ENCODE data around the gene LTBP1. TPM values are rescaled to one million over a fixed set of nuclear protein-coding genes. Genes with fewer than 3 reads are reported as not detected.

LTBP1 gene
- total and polyA plus RNA-seq, 5 donors from 2014 or later = 3.7 TPM; not detected in 4

DNA sequence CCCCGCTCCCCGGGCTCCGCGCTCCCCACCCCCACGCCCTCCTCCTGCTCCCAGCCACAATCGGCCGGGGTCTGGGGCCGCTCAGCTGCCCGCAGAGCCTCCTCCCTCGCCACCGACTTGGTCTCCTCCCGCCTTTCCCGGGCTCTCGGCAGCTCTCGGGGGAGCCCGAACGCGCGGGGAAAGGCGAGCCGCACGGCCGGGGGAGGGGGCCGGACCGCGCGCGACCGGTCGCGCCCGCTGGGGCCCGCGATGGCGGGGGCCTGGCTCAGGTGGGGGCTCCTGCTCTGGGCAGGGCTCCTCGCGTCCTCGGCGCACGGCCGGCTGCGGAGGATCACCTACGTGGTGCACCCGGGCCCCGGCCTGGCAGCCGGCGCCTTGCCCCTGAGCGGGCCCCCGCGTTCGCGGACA is 327 bp downstream of the LTBP1 start:
- H3K27me3 ChIP-seq (ENCODE audit: control insufficient read depth, insufficient read depth, low read length) = peaks cover 12% of the 10 kb centered on the region
- H3K9me3 ChIP-seq (ENCODE audit: control insufficient read depth in 2 of 2, low read length in 2 of 2) = no peaks in the 10 kb centered on the region
- DNase-seq (no peak), ATAC-seq (ENCODE audit: low read depth in 2 of 2) (no peak)
- Mint-ChIP-seq H3K27me3 (peaks cover 33% of the 10 kb centered on the region), H3K9me3 (peaks cover 0 to 3% (median 0%) of the 10 kb centered on the region in 7 donors), H3K4me3 (no peak overlapping the region), H3K27ac (no peak overlapping the region), H3K4me1 (peaks cover 0 to 13% (median 4%) of the 10 kb centered on the region in 4 donors), H3K36me3 (no peaks in the 10 kb centered on the region)
- peaks cover 6% of the 10 kb centered on the region for H3K4me1 ChIP-seq (ENCODE audit: control insufficient read depth, insufficient read depth, low read length, poor library complexity, severe bottlenecking)
- H3K4me3 ChIP-seq (ENCODE audit: low read depth, low read length) = no peak overlapping the region
- H3K36me3 ChIP-seq (ENCODE audit: control insufficient read depth, insufficient read depth, low read length) = no peaks in the 10 kb centered on the region
- no peak overlapping the region for H3K27ac ChIP-seq (ENCODE audit: insufficient read depth, low read length, poor library complexity, severe bottlenecking)

DNA sequence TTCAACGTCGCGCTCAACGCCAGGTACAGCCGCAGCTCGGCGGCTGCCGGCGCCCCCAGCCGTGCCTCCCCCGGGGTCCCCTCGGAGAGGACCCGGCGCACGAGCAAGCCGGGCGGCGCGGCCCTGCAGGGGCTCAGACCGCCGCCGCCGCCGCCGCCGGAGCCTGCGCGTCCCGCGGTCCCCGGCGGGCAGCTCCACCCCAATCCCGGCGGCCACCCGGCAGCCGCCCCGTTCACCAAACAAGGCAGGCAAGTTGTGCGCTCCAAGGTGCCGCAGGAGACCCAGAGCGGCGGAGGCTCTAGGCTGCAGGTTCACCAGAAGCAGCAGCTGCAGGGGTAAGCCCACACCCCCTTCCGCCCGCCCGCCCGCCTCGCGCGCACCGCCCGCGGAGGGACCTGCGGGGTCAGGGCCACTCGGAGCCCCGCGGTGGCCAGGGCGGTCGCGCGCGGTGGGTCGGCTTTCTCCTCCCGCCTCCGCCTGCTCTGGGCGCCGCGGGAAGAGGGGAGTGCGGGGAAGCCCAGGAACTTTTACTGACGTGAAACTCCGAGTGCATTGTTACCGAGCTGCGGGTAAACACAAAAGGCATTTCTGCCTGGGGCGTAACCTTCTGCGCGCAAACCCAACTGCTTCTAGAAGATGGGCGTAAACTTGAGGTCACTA is 861 bp downstream of the LTBP1 start:
- H3K36me3 Mint-ChIP-seq = no peaks in the 10 kb centered on the region
- H3K9me3 ChIP-seq (ENCODE audit: control insufficient read depth in 2 of 2, low read length in 2 of 2) = no peaks in the 10 kb centered on the region
- DNase-seq = peak in 1 of 3 donors; percentile 42
- H3K9me3 Mint-ChIP-seq = no peaks in the 10 kb centered on the region
- H3K4me1 Mint-ChIP-seq = peaks cover 0 to 13% (median 4%) of the 10 kb centered on the region in 4 donors
- H3K27ac ChIP-seq (ENCODE audit: insufficient read depth, low read length, poor library complexity, severe bottlenecking) = no peak overlapping the region
- H3K27ac Mint-ChIP-seq = no peak overlapping the region
- ATAC-seq (ENCODE audit: low read depth in 2 of 2) = peak; percentile 35
- H3K27me3 Mint-ChIP-seq = peaks cover 37% of the 10 kb centered on the region
- H3K36me3 ChIP-seq (ENCODE audit: control insufficient read depth, insufficient read depth, low read length) = no peaks in the 10 kb centered on the region
- H3K27me3 ChIP-seq (ENCODE audit: control insufficient read depth, insufficient read depth, low read length) = peaks cover 14% of the 10 kb centered on the region
- H3K4me3 Mint-ChIP-seq = peak overlapping the region in 3 of 4 donors; percentile 65 to 89 (median 78)
- H3K4me1 ChIP-seq (ENCODE audit: control insufficient read depth, insufficient read depth, low read length, poor library complexity, severe bottlenecking) = peaks cover 6% of the 10 kb centered on the region
- no peak overlapping the region for H3K4me3 ChIP-seq (ENCODE audit: low read depth, low read length)

DNA sequence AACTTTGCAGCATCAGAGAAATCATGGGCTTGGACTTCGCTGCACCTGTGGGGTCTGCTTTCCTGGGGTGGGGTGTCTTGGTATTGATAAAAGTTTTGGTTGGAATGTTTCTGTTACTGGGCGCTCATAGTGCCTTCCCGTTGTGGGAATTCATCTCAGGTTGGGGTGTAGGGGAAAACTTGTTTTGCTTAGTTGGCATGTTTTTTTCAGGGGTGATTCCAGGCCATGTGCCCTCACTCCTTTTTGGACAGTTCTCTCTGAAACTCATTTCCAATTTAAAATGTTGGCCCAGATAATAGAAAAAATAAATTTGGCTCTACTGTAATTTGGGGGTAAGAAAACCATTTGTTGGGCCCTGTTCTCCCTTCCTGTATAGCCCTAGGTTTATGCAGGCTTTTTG is 1.5 kb downstream of the LTBP1 start:
- Mint-ChIP-seq H3K9me3 (no peaks in the 10 kb centered on the region), H3K27ac (no peak overlapping the region), H3K4me3 (peak overlapping the region; percentile 33 to 89 (median 78)), H3K27me3 (peaks cover 36% of the 10 kb centered on the region), H3K36me3 (no peaks in the 10 kb centered on the region), H3K4me1 (peaks cover 0 to 13% (median 4%) of the 10 kb centered on the region in 4 donors)
- Histone ChIP-seq H3K4me3 (ENCODE audit: low read depth, low read length) (no peak overlapping the region), H3K27me3 (ENCODE audit: control insufficient read depth, insufficient read depth, low read length) (peaks cover 14% of the 10 kb centered on the region), H3K4me1 (ENCODE audit: control insufficient read depth, insufficient read depth, low read length, poor library complexity, severe bottlenecking) (peaks cover 6% of the 10 kb centered on the region), H3K36me3 (ENCODE audit: control insufficient read depth, insufficient read depth, low read length) (no peaks in the 10 kb centered on the region), H3K27ac (ENCODE audit: insufficient read depth, low read length, poor library complexity, severe bottlenecking) (no peak overlapping the region), H3K9me3 (ENCODE audit: control insufficient read depth in 2 of 2, low read length in 2 of 2) (no peaks in the 10 kb centered on the region)
- ATAC-seq (ENCODE audit: low read depth in 2 of 2) (no peak), DNase-seq (no peak)

DNA sequence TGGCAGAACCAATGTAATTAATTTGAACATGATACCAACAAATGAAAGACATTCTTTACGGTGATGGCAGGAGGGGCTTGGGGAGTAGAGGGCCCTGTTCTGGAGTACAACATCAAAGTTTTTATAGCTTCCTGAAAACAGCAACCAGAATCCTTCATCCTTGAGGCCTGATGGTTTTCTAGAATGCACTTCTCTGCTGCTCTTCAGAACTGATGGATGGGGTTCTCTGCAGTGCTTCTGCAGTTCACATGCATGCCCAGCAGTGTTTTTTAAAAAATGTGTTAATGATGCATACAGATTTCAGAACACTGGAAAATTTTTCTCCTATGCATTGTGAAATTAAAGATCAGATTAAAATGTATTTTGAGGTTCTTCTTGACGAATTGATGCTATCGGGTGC is 2.5 kb downstream of the LTBP1 start:
- H3K27ac Mint-ChIP-seq = no peak overlapping the region
- H3K27ac ChIP-seq (ENCODE audit: insufficient read depth, low read length, poor library complexity, severe bottlenecking) = no peak overlapping the region
- H3K36me3 Mint-ChIP-seq = no peaks in the 10 kb centered on the region
- peaks cover 6% of the 10 kb centered on the region for H3K4me1 ChIP-seq (ENCODE audit: control insufficient read depth, insufficient read depth, low read length, poor library complexity, severe bottlenecking)
- H3K9me3 ChIP-seq (ENCODE audit: control insufficient read depth in 2 of 2, low read length in 2 of 2) = no peaks in the 10 kb centered on the region
- H3K27me3 Mint-ChIP-seq = peaks cover 37% of the 10 kb centered on the region
- H3K27me3 ChIP-seq (ENCODE audit: control insufficient read depth, insufficient read depth, low read length) = peaks cover 14% of the 10 kb centered on the region
- peaks cover 0 to 13% (median 4%) of the 10 kb centered on the region in 4 donors for H3K4me1 Mint-ChIP-seq
- peak overlapping the region in 2 of 4 donors; percentile 56 to 79 for H3K4me3 Mint-ChIP-seq
- DNase-seq (no peak), ATAC-seq (ENCODE audit: low read depth in 2 of 2) (no peak)
- no peaks in the 10 kb centered on the region for H3K9me3 Mint-ChIP-seq
- H3K4me3 ChIP-seq (ENCODE audit: low read depth, low read length) = no peak overlapping the region
- no peaks in the 10 kb centered on the region for H3K36me3 ChIP-seq (ENCODE audit: control insufficient read depth, insufficient read depth, low read length)

DNA sequence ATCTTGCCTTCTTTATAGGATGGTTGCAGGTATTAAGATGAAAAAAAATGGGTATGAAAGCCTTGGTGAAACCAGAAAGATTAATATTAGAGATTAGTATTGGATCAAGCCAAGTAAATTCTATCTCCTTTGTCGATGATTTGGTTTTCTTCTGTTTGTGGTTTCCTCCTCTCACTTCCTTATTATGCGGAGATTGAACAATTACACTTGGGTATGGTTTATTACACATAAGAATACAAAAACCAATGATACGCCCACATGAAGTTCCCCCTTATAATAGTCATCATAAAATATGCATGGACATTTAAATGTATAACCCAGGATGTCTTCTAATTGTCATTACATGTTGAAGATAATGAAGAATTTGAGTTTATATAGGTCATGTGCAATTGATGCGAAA is 4.9 kb downstream of the LTBP1 start:
- H3K4me1 Mint-ChIP-seq = peaks cover 0 to 13% (median 4%) of the 10 kb centered on the region in 4 donors
- H3K27ac Mint-ChIP-seq = no peak overlapping the region
- no peaks in the 10 kb centered on the region for H3K9me3 Mint-ChIP-seq
- no peak overlapping the region for H3K4me3 ChIP-seq (ENCODE audit: low read depth, low read length)
- H3K27ac ChIP-seq (ENCODE audit: insufficient read depth, low read length, poor library complexity, severe bottlenecking) = no peak overlapping the region
- H3K27me3 Mint-ChIP-seq = peaks cover 34% of the 10 kb centered on the region
- ATAC-seq (ENCODE audit: low read depth in 2 of 2) (no peak), DNase-seq (no peak)
- H3K36me3 Mint-ChIP-seq = no peaks in the 10 kb centered on the region
- no peaks in the 10 kb centered on the region for H3K36me3 ChIP-seq (ENCODE audit: control insufficient read depth, insufficient read depth, low read length)
- no peak overlapping the region for H3K4me3 Mint-ChIP-seq
- peaks cover 15% of the 10 kb centered on the region for H3K27me3 ChIP-seq (ENCODE audit: control insufficient read depth, insufficient read depth, low read length)
- peaks cover 3% of the 10 kb centered on the region for H3K4me1 ChIP-seq (ENCODE audit: control insufficient read depth, insufficient read depth, low read length, poor library complexity, severe bottlenecking)
- H3K9me3 ChIP-seq (ENCODE audit: control insufficient read depth in 2 of 2, low read length in 2 of 2) = no peaks in the 10 kb centered on the region

DNA sequence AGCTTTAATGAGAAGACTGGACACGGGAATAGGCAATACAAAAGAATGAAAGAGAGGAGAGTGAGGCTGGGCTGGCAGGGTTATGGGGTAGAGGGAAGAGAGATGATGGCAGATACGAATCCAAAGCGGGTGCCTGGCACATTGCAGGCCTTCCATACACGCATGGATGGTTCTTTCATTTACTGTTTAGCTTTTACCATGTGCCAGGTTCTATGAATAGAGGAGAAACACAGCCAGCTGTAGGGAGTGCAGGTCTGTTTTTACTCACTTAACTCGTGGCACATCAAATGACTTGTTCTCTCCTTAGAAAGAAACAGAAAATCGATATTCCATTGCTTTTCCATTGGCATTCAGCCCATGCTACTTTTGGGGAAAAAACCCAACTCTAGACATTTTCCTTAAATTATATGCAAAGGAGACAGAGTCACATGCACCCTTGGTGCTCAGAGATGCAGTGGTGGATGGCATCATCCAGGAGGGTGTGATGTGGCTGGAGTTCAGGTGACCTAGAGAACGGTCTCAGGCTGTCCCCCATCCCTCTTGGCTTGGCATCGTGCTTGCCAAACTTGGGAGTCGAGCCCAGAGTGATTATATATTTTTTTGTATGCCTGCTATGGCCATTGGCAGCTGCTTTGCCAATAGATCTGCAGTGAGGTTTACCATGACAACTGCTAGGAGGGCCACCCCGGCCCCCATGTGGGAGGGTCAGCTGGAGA is 6.2 kb downstream of the LTBP1 start:
- Histone ChIP-seq H3K4me1 (ENCODE audit: control insufficient read depth, insufficient read depth, low read length, poor library complexity, severe bottlenecking) (no peaks in the 10 kb centered on the region), H3K9me3 (ENCODE audit: control insufficient read depth in 2 of 2, low read length in 2 of 2) (no peaks in the 10 kb centered on the region), H3K4me3 (ENCODE audit: low read depth, low read length) (no peak overlapping the region), H3K27me3 (ENCODE audit: control insufficient read depth, insufficient read depth, low read length) (peaks cover 15% of the 10 kb centered on the region), H3K27ac (ENCODE audit: insufficient read depth, low read length, poor library complexity, severe bottlenecking) (no peak overlapping the region), H3K36me3 (ENCODE audit: control insufficient read depth, insufficient read depth, low read length) (no peaks in the 10 kb centered on the region)
- Mint-ChIP-seq H3K27me3 (peaks cover 34% of the 10 kb centered on the region), H3K4me1 (peaks cover 0 to 13% (median 3%) of the 10 kb centered on the region in 4 donors), H3K36me3 (no peaks in the 10 kb centered on the region), H3K9me3 (no peaks in the 10 kb centered on the region), H3K4me3 (no peak overlapping the region), H3K27ac (no peak overlapping the region)
- ATAC-seq (ENCODE audit: low read depth in 2 of 2) (no peak), DNase-seq (no peak)

DNA sequence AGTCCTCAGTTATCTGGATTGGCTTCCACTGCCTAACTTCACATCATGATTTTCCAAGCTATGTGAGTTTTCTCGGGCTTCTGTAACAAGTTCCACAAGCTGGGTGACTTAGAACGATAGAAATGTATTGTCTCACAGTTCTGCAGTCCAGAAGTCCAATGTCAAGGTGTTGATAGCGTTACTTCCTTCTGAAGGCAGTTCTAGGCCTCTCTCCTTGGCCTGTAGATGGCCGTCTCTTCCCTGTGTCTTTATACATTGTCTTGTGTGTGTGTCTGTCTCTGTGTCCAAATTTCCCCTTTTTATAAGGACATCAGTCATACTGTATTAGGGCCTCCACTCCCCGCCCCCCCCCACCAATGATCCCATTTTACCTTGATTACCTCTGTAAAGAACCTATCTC is 7.5 kb downstream of the LTBP1 start:
- ATAC-seq (ENCODE audit: low read depth in 2 of 2) (no peak), DNase-seq (no peak)
- H3K27ac Mint-ChIP-seq = no peak overlapping the region
- H3K9me3 ChIP-seq (ENCODE audit: control insufficient read depth in 2 of 2, low read length in 2 of 2) = no peaks in the 10 kb centered on the region
- peaks cover 0 to 13% (median 0%) of the 10 kb centered on the region in 4 donors for H3K4me1 Mint-ChIP-seq
- peaks cover 4% of the 10 kb centered on the region for H3K27me3 ChIP-seq (ENCODE audit: control insufficient read depth, insufficient read depth, low read length)
- H3K4me3 ChIP-seq (ENCODE audit: low read depth, low read length) = no peak overlapping the region
- H3K4me3 Mint-ChIP-seq = no peak overlapping the region
- no peaks in the 10 kb centered on the region for H3K4me1 ChIP-seq (ENCODE audit: control insufficient read depth, insufficient read depth, low read length, poor library complexity, severe bottlenecking)
- peaks cover 25% of the 10 kb centered on the region for H3K27me3 Mint-ChIP-seq
- no peaks in the 10 kb centered on the region for H3K9me3 Mint-ChIP-seq
- no peaks in the 10 kb centered on the region for H3K36me3 Mint-ChIP-seq
- H3K36me3 ChIP-seq (ENCODE audit: control insufficient read depth, insufficient read depth, low read length) = no peaks in the 10 kb centered on the region
- H3K27ac ChIP-seq (ENCODE audit: insufficient read depth, low read length, poor library complexity, severe bottlenecking) = no peak overlapping the region
